Neural crest cell (in vitro differentiated cells): Measurements from ENCODE around the gene YAF2. TPM values are rescaled to one million over a fixed set of nuclear protein-coding genes. Genes with fewer than 3 reads are reported as not detected.
A peak's percentile ranks its signal among the peaks of the same experiment; 100 is the strongest.

Source experiments
- DNase-seq: peaks from one replicate; pipeline ENCODE4 v3.0.0; 2021; ENCODE audit warnings: low read depth, mixed read lengths, low spot score
- H3K27ac Mint-ChIP-seq: one replicate; pipeline ENCODE4 v1.8.0; 2021; ENCODE audit warnings: mild to moderate bottlenecking, mixed read lengths; ENCODE audit not compliant: unreplicated experiment
- H3K27me3 Mint-ChIP-seq: 2 replicates; pipeline ENCODE4 v1.8.0; 2021; ENCODE audit warnings: low read depth, mild to moderate bottlenecking, mixed read lengths
- H3K36me3 Mint-ChIP-seq: 2 replicates; pipeline ENCODE4 v1.8.0; 2021; ENCODE audit warnings: low read depth, mild to moderate bottlenecking, mixed read lengths
- H3K4me1 Mint-ChIP-seq: 2 replicates; pipeline ENCODE4 v1.8.0; 2021; ENCODE audit warnings: mixed read lengths
- H3K4me3 Mint-ChIP-seq: one replicate; pipeline ENCODE4 v1.8.0; 2021; ENCODE audit warnings: mild to moderate bottlenecking, mixed read lengths
- H3K9me3 Mint-ChIP-seq: 2 replicates; pipeline ENCODE4 v1.8.0; 2021; ENCODE audit warnings: mixed read lengths
- total RNA-seq: library from RNA; stranded (reverse); gene quantifications from 2 replicates; pipeline ENCODE4 v1.2.1, GENCODE V29; 2021
- TF ChIP-seq, protein P1 (sequence below): fragments of 200-600 bp; sonication (generic); conservative IDR thresholded peaks from 2 replicates; pipeline ENCODE4 v1.5.0; 2021; ENCODE audit warnings: antibody characterized with exemption, mild to moderate bottlenecking

Gene YAF2
- total RNA-seq, 1 donor from 2014 or later, result 33.6 TPM

GRCh38 chr12:42128327-42128726, 109.7 kb downstream of the YAF2 start:
- H3K4me1 Mint-ChIP-seq, result peaks cover 10% of the 10 kb centered on the region
- no peak for DNase-seq
- no peak overlapping the region for H3K4me3 Mint-ChIP-seq
- no peak overlapping the region for H3K27ac Mint-ChIP-seq
- TF ChIP-seq, protein P1, sequence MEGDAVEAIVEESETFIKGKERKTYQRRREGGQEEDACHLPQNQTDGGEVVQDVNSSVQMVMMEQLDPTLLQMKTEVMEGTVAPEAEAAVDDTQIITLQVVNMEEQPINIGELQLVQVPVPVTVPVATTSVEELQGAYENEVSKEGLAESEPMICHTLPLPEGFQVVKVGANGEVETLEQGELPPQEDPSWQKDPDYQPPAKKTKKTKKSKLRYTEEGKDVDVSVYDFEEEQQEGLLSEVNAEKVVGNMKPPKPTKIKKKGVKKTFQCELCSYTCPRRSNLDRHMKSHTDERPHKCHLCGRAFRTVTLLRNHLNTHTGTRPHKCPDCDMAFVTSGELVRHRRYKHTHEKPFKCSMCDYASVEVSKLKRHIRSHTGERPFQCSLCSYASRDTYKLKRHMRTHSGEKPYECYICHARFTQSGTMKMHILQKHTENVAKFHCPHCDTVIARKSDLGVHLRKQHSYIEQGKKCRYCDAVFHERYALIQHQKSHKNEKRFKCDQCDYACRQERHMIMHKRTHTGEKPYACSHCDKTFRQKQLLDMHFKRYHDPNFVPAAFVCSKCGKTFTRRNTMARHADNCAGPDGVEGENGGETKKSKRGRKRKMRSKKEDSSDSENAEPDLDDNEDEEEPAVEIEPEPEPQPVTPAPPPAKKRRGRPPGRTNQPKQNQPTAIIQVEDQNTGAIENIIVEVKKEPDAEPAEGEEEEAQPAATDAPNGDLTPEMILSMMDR, result no peak
- H3K27me3 Mint-ChIP-seq, result no peaks in the 10 kb centered on the region
- H3K9me3 Mint-ChIP-seq, result no peaks in the 10 kb centered on the region
- H3K36me3 Mint-ChIP-seq, result no peaks in the 10 kb centered on the region

GRCh38 chr12:42126963-42127362, 111.1 kb downstream of the YAF2 start:
- H3K27me3 Mint-ChIP-seq, result no peaks in the 10 kb centered on the region
- no peak overlapping the region for H3K4me3 Mint-ChIP-seq
- H3K36me3 Mint-ChIP-seq, result no peaks in the 10 kb centered on the region
- peaks cover 10% of the 10 kb centered on the region for H3K4me1 Mint-ChIP-seq
- no peak for DNase-seq
- H3K27ac Mint-ChIP-seq, result no peak overlapping the region
- no peaks in the 10 kb centered on the region for H3K9me3 Mint-ChIP-seq
- TF ChIP-seq, protein P1, result no peak

DNA sequence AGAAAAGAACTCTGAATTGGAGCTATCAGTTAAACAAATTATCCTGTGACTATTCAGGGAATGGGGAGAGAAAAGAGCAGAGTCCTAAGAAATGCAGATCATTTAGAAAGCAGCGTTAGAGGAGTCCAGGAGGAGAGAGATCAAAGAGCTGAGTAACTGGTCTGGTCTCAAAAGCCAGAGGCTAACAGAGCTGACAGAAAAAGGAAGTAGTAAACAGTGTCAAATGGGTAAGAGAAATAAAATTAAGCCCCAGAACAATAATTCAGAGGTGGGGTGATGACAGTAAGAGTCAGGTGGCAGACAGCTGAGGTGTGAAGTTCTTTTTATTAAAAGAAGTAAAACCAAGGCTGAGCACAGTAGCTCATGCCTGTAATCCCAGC, 112.7 kb downstream of the YAF2 start:
- peaks cover 8% of the 10 kb centered on the region for H3K4me1 Mint-ChIP-seq
- H3K36me3 Mint-ChIP-seq, result no peaks in the 10 kb centered on the region
- TF ChIP-seq, protein P1, result no peak
- no peak overlapping the region for H3K4me3 Mint-ChIP-seq
- no peaks in the 10 kb centered on the region for H3K9me3 Mint-ChIP-seq
- no peak overlapping the region for H3K27ac Mint-ChIP-seq
- no peak for DNase-seq
- H3K27me3 Mint-ChIP-seq, result no peaks in the 10 kb centered on the region

GRCh38 chr12:42124764-42125387, 113.2 kb downstream of the YAF2 start:
- no peaks in the 10 kb centered on the region for H3K27me3 Mint-ChIP-seq
- peaks cover 4% of the 10 kb centered on the region for H3K4me1 Mint-ChIP-seq
- DNase-seq, result no peak
- no peak overlapping the region for H3K4me3 Mint-ChIP-seq
- no peaks in the 10 kb centered on the region for H3K9me3 Mint-ChIP-seq
- no peaks in the 10 kb centered on the region for H3K36me3 Mint-ChIP-seq
- H3K27ac Mint-ChIP-seq, result no peak overlapping the region
- TF ChIP-seq, protein P1, result no peak

GRCh38 chr12:42119085-42119633, 118.9 kb downstream of the YAF2 start:
- DNase-seq, result no peak
- Mint-ChIP-seq H3K27ac (peak overlapping the region; percentile 73), H3K27me3 (no peaks in the 10 kb centered on the region), H3K4me3 (no peak overlapping the region), H3K36me3 (peaks cover 28% of the 10 kb centered on the region), H3K4me1 (no peaks in the 10 kb centered on the region), H3K9me3 (peaks cover 2% of the 10 kb centered on the region)
- TF ChIP-seq, protein P1, result no peak
